ENCODE measurements around the gene HYDIN. TPM values are rescaled to one million over a fixed set of nuclear protein-coding genes. Genes with fewer than 3 reads are reported as not detected.

Gene HYDIN
- total and polyA plus RNA-seq, 9 of the 15 experiments (the other 6 are each of a cell fraction or from before 2014, with no cell fraction given): 0.08 to 0.43 (median 0.14) TPM; not detected in 1

DNA sequence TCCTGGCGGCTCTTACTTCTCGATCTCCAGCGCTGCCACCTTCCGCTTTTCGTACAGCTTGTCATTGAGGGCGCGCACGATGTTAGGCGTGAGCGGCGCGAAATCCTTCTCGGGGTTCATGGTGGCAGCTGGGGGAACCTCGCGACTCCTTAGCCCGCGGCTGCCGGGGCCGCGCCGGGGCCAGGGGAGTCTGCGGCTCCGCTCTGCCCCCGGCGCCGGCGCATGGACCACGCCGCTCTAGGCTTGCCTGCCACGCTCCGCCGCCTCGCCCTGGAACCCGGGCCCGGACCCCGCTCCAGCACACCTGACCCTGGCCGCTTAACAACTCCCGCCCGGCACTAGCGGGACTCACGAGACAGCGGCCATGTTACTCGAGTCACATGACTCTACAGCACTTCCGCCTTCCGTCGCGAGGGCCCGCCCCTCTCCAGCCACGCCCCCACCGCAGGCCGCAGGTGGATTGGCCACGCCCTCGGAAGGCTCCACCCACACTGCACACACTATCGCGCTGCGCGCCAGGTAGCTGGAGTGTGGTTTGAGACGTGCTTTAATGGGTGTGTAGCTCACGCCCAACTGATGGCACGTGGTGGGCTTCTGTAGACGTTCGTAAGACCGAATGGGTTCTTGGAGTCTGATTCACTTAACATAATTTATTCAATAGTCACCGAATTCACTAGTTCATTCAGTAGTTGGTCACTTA is 429.6 kb downstream of the HYDIN start, which contains the start of gene VAC14 (continued):
- peak; percentile 94 for TF ChIP-seq ARID4B (CRISPR knock-in tag; IDR thresholded peaks at IDR 0.05)
- peak; percentile 95; the same call in 1 of the 2 replicates for TF ChIP-seq NKRF (IDR thresholded peaks at IDR 0.05; ENCODE audit: borderline replicate concordance)
- TF ChIP-seq, protein P1, sequence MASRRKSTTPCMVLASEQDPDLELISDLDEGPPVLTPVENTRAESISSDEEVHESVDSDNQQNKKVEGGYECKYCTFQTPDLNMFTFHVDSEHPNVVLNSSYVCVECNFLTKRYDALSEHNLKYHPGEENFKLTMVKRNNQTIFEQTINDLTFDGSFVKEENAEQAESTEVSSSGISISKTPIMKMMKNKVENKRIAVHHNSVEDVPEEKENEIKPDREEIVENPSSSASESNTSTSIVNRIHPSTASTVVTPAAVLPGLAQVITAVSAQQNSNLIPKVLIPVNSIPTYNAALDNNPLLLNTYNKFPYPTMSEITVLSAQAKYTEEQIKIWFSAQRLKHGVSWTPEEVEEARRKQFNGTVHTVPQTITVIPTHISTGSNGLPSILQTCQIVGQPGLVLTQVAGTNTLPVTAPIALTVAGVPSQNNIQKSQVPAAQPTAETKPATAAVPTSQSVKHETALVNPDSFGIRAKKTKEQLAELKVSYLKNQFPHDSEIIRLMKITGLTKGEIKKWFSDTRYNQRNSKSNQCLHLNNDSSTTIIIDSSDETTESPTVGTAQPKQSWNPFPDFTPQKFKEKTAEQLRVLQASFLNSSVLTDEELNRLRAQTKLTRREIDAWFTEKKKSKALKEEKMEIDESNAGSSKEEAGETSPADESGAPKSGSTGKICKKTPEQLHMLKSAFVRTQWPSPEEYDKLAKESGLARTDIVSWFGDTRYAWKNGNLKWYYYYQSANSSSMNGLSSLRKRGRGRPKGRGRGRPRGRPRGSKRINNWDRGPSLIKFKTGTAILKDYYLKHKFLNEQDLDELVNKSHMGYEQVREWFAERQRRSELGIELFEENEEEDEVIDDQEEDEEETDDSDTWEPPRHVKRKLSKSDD (conservative IDR thresholded peaks at IDR 0.05; ENCODE audit: low read length): no peak
- peak; percentile 50 for TF ChIP-seq CCNT2 (IDR thresholded peaks at IDR 0.05; ENCODE audit: borderline replicate concordance, extremely low read depth, insufficient read length, low read depth, low read length)
- TF ChIP-seq, protein P2, sequence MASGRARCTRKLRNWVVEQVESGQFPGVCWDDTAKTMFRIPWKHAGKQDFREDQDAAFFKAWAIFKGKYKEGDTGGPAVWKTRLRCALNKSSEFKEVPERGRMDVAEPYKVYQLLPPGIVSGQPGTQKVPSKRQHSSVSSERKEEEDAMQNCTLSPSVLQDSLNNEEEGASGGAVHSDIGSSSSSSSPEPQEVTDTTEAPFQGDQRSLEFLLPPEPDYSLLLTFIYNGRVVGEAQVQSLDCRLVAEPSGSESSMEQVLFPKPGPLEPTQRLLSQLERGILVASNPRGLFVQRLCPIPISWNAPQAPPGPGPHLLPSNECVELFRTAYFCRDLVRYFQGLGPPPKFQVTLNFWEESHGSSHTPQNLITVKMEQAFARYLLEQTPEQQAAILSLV (tag; IDR thresholded peaks at IDR 0.05): no peak
- no peak for TF ChIP-seq TRIM24 (IDR thresholded peaks at IDR 0.05)
- TF ChIP-seq ZFP91 (CRISPR knock-in tag; IDR thresholded peaks at IDR 0.05): no peak
- no peak for TF ChIP-seq HNRNPH1 (optimal IDR thresholded peaks at IDR 0.05; ENCODE audit: low read depth, low read length)
- TF ChIP-seq NR3C1 (CRISPR knock-in tag; IDR thresholded peaks at IDR 0.05): no peak
- 0 out of 2 replicates have a peak, but pooled peaks have one; percentile 40 for TF ChIP-seq SMAD4 (CRISPR knock-in tag; conservative IDR thresholded peaks at IDR 0.05)
- no peak for TF ChIP-seq FOXK1 (CRISPR knock-in tag; IDR thresholded peaks at IDR 0.05; ENCODE audit: borderline replicate concordance)
- no peak for TF ChIP-seq PHTF2 (CRISPR knock-in tag; IDR thresholded peaks at IDR 0.05)
- TF ChIP-seq ZNF584 (CRISPR knock-in tag; IDR thresholded peaks at IDR 0.05; ENCODE audit: low read depth): no peak
- TF ChIP-seq TBL1XR1 (IDR thresholded peaks at IDR 0.05; ENCODE audit: low read length in 2 of 2): no peak
- peak; percentile 43 for TF ChIP-seq POLR2H (tag; IDR thresholded peaks at IDR 0.05; ENCODE audit: low read depth)
